ENCODE data around the gene FOXP1. TPM values are rescaled to one million over a fixed set of nuclear protein-coding genes. Genes with fewer than 3 reads are reported as not detected.

The FOXP1 gene
- total RNA-seq, 1 experiment from 2014 or later: 2.9 TPM

DNA sequence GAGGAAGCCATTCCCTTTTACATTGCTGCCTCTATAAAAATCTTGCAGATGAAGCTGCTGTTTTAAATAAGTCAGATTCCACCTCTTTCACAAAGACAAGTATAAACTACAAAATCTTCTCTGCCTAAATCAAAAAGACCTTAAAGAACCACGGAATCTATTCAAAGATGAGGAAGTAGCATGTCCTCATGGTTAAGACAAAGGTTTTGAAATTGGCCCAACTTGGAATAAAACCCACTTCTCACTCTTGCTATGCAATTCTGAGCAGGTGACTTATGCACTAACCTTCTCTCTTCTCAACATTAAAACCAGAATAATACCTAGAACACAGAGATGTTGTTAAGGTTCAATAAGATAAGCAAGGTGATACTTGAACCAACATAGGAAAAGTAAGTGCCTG is 97.6 kb downstream of the FOXP1 start:
- ChIA-PET POLR2A (no interaction called here), CTCF (no interaction called here)
- intact Hi-C loops (cut with micrococcal nuclease; ENCODE audit: unreplicated experiment) (no loop called here), in situ Hi-C loops (cut with HindIII; ENCODE audit: low pct_unique_long_range_greater_than_20kb, low sequenced_read_pairs) (no loop called here)
- H3K4me1 ChIP-seq (ENCODE audit: control insufficient read depth, insufficient read depth, low read length): no peaks in the 10 kb centered on the region
- no peak for TF ChIP-seq POLR2AphosphoS5 (IDR thresholded peaks at IDR 0.05; ENCODE audit: low read depth, low read length)
- TF ChIP-seq REST (IDR thresholded peaks at IDR 0.05; ENCODE audit: insufficient read depth in 1 of 2, low read depth in 2 of 2, low read length in 1 of 2): no peak
- no peak for TF ChIP-seq CTCF (IDR thresholded peaks at IDR 0.05)
- no peak for TF ChIP-seq TCF7L2 (IDR thresholded peaks at IDR 0.05; ENCODE audit: low read depth, low read length)
- no peak for TF ChIP-seq SIN3A (IDR thresholded peaks at IDR 0.05; ENCODE audit: borderline replicate concordance, insufficient read depth, low read depth, low read length)
- BruUV-seq (replicated peaks): no TSS peak
- no peaks in the 10 kb centered on the region for H3K27me3 ChIP-seq (ENCODE audit: control insufficient read depth, insufficient read depth, low read length)
- DNase-seq (ENCODE audit: low read depth, low spot score) (no peak), ATAC-seq (no peak)
- no peaks in the 10 kb centered on the region for H3K9me3 ChIP-seq (ENCODE audit: control insufficient read depth, insufficient read depth, low read depth, low read length)
- no peaks in the 10 kb centered on the region for H3K36me3 ChIP-seq (ENCODE audit: control insufficient read depth, insufficient read depth, low read length)
- no peak overlapping the region for H3K4me3 ChIP-seq (ENCODE audit: low read depth in 2 of 2, low read length in 2 of 2)
- H3K27ac ChIP-seq (ENCODE audit: low read length): no peak overlapping the region

GRCh38 chr3:71484452-71484851 is 99.1 kb downstream of the FOXP1 start:
- Histone ChIP-seq H3K27ac (ENCODE audit: low read length) (no peak overlapping the region), H3K4me1 (ENCODE audit: control insufficient read depth, insufficient read depth, low read length) (no peaks in the 10 kb centered on the region), H3K4me3 (ENCODE audit: low read depth in 2 of 2, low read length in 2 of 2) (no peak overlapping the region), H3K9me3 (ENCODE audit: control insufficient read depth, insufficient read depth, low read depth, low read length) (no peaks in the 10 kb centered on the region), H3K36me3 (ENCODE audit: control insufficient read depth, insufficient read depth, low read length) (no peaks in the 10 kb centered on the region), H3K27me3 (ENCODE audit: control insufficient read depth, insufficient read depth, low read length) (no peaks in the 10 kb centered on the region)
- DNase-seq (ENCODE audit: low read depth, low spot score) (no peak), ATAC-seq (no peak)
- ChIA-PET POLR2A (no interaction called here), CTCF (no interaction called here)
- intact Hi-C loops (cut with micrococcal nuclease; ENCODE audit: unreplicated experiment) (no loop called here), in situ Hi-C loops (cut with HindIII; ENCODE audit: low pct_unique_long_range_greater_than_20kb, low sequenced_read_pairs) (no loop called here)
- no TSS peak for BruUV-seq (replicated peaks)
- no peak for TF ChIP-seq POLR2AphosphoS5 (IDR thresholded peaks at IDR 0.05; ENCODE audit: low read depth, low read length)
- TF ChIP-seq SIN3A (IDR thresholded peaks at IDR 0.05; ENCODE audit: borderline replicate concordance, insufficient read depth, low read depth, low read length): no peak
- TF ChIP-seq CTCF (IDR thresholded peaks at IDR 0.05): no peak
- TF ChIP-seq REST (IDR thresholded peaks at IDR 0.05; ENCODE audit: insufficient read depth in 1 of 2, low read depth in 2 of 2, low read length in 1 of 2): no peak
- no peak for TF ChIP-seq TCF7L2 (IDR thresholded peaks at IDR 0.05; ENCODE audit: low read depth, low read length)

All from Panc1 (cell line).